DMS114 treated with DMSO at 0.1 percent for 48 hours (cell line): ENCODE data around the gene MRM2.

Experiments
- DNase-seq: peaks from one replicate; lab custom pipeline; 2025; ENCODE audit not compliant: unreplicated experiment; lab: John Stamatoyannopoulos, UW

Gene MRM2

GRCh38 chr7:2209146-2209960 lies 32.7 kb downstream of the MRM2 start:
- DNase-seq: peak; percentile 15

DNA sequence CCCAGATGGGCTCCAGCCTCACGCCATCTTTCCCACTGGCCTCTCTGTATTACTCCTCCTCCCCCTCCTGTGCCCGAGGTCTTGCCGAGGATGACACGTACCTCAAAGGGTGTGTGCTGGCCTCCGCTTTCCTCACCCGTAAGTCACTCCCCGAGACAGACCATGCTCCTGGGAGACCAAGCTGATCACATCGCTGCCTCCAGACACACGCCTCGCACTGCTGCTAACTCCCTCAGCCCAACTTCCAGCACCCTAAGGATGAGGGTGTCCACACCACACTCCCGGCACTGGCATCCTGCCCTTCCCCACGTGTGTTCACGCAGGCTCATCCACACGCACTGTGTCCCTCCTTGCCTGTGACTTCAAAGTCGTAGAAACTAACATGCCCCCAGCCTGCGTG lies 33.3 kb downstream of the MRM2 start:
- no peak for DNase-seq

DNA sequence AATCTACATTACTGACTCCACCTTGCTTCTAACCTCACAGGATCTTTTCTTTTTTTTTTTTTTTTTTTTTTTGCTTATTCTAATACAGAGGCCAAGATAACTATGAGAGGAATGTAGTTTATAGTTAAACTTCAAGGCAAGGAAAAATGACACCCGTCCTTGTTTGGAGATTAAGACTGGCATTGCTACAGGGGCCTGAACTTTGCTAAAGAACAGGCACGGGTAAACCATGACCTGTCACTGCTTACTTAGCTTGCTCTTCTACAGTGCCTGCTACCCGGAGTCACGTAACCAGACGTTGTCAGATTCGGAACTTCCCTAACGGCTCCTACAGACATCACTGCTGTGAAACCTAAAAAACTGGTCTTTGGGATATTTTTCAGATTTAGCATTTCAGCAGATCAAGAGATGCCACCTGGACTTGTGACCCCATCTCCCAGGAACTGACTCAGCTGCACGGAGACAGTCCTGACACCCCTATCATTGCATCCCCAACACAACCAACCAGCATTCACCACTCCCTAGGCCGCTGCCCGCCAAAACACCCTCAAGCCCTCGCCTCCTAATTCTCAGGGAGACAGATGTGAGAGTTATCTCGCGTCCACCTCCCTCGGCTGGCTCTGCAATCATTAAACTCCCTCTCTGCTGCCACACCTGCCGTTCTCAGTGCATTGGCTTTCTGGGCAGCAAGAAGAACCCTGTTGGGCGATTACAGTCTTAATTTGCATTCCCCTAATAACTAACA lies 36.8 kb downstream of the MRM2 start:
- no peak for DNase-seq

- no peak for DNase-seq
Observed at GRCh38 chr7:2204446-2204845, 37.6 kb downstream of the MRM2 start.

GRCh38 chr7:2203766-2204300 lies 38.2 kb downstream of the MRM2 start:
- no peak for DNase-seq

DNA sequence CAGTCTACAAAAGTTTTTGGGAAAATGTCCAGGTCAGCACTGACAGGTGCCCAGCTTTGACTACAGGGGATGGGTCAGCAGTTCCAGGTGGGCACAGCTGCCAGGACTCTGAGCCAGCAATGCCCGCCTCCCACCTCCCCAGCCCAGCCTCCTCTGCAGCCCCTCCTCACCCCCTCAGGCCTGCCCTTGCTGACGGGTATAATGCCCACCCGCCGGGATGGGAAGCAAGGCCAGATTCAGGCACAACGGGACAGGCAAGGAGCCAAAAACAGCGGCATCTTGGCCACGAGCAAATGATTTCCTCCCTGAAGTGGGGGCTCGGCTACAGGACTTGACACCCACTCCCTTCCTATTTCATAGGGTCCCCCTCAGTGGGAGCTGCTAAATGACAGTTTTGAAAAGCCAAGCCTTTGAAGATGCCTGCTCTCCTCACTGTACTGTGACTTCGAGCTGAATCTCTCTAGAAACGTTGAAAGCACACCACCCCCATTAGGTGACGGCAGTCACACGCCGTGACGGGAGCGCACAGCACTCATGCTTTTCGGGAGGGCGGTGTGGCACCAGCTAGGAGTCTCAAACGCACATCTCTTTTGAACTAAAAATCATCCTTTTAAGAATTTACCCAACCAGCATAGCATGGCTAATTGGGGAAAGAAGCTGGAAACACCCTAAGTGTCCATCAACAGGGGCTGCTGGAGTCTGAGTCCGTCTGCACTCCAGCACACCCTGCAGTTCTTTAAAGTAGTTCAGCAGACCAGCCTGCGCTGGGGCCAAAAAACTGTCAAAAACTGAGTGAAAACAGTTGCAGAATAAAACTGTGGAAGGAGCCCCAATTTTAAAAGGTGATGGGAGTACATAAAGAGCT lies 38.9 kb downstream of the MRM2 start:
- no peak for DNase-seq

- DNase-seq: no peak
Observed at GRCh38 chr7:2202361-2202761, 39.6 kb downstream of the MRM2 start.

DNA sequence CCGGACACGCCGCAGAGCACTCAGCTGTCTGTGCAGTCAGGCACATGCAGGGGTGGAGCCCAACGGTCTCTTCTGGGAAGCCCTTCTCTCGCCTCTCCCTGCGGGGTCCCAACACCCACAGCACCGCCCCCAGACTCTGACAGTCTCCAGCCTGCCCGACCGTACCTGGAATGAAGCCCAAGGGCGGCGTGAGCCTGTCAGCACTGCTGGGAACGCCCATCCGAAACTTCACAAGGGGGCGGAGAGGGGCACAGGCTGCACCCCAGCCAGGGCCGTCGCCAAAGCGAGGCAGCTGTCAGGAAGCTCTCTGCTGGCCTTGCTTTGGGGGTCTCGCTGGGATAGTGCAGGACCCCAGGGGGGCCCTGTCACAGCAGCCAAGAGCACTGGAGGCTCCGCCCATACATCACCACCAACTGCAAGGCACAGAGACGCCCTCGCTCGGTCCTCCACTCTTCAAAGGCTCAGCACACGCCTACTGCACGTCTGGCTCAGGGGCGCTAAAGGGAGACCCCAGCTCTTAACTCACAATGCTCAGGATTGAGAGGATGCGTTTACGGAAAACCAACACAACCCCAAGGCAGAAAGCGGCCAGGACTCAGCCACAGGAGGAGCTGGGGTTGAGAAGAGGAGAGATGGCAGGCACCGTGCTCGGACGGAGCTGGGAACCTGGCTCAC lies 40.2 kb downstream of the MRM2 start:
- no peak for DNase-seq

- no peak for DNase-seq
Observed at GRCh38 chr7:2201128-2201527, 40.9 kb downstream of the MRM2 start.

- no peak for DNase-seq
Observed at GRCh38 chr7:2200584-2200980, 41.4 kb downstream of the MRM2 start.

DNA sequence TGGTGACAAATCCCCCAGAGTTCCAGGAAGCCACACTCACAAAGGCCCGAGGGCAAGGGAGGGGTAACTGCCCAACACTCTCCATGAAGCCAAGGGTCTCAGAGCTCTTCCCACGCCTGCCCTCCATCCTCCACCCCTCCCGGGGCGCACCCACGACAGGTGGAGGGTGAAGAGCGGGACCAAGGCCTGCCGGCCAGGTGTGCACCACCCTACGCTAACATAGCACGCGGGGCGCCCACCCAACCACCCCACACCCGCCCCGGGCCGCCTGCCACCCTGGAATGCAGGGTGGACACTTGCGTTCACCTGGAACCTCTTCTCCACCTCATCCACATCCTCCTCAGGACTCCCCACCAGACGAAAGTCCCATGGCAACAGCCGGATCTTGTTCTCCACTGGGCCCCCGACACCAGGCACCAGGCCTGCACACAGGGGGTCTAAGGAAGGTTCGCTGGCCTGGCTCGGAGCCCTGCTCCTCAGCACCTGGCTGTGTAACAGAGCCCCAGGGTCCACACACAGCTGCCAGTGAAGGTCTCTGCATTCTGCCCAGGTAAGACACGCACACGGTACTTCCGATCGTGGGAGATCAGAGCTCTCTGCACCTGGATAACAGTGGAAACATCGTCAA lies 41.9 kb downstream of the MRM2 start:
- DNase-seq: no peak

DNA sequence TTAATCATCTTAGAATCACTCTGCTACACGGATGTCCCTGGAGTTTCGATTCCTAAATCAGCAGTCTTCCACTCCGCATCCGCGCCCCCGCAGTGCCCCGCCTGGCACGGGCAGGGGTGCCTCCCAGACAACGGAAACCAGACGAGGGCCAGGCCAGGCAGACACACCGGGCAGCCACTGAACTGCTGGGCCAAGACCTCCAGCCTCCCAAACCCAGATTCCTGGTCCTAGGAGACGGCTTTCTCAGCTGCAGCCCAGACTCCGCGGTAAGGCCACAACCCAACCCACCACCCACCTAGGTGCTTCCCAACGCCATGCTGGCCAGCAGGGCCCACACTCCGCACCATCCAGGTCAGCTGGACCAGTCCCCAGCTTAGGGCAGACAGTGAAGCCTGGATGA lies 42.5 kb downstream of the MRM2 start:
- DNase-seq: no peak

- no peak for DNase-seq
Observed at GRCh38 chr7:2198760-2199159, 43.2 kb downstream of the MRM2 start.

GRCh38 chr7:2198206-2198605 lies 43.8 kb downstream of the MRM2 start:
- DNase-seq: no peak

DNA sequence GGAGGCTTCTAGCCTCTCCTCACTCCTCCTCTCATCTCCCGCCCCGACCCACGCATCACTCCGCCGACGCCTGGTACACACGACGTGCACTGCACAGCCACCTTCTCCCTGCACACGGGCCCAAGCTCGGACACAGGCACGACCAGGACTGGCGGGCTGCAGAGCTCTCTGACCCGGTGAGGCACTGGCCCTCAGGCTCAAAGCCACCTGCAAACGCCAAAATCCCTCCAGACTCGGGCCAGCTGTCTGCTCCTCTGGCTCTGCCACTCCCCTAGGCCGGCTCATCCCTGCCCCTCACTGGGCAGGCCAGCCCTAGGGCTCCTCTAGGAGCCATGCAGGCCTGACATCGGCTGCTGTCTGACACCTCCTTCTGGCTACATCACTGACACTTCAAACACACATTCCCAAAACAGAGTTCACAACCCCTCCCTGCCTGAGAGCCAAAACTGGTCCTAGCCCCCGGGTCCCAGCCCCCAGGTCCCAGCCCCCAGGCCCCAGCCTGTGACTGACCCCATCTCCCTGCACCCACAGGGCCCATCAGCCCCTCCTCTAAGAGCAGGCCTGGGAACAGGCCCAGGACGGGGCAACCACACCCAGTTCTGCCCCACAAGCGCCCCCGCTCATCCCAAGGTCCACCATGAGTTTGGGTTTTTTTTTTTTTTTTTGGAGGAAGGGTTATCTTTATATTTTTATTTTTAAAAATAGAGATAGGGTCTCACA lies 44.4 kb downstream of the MRM2 start:
- no peak for DNase-seq

DNA sequence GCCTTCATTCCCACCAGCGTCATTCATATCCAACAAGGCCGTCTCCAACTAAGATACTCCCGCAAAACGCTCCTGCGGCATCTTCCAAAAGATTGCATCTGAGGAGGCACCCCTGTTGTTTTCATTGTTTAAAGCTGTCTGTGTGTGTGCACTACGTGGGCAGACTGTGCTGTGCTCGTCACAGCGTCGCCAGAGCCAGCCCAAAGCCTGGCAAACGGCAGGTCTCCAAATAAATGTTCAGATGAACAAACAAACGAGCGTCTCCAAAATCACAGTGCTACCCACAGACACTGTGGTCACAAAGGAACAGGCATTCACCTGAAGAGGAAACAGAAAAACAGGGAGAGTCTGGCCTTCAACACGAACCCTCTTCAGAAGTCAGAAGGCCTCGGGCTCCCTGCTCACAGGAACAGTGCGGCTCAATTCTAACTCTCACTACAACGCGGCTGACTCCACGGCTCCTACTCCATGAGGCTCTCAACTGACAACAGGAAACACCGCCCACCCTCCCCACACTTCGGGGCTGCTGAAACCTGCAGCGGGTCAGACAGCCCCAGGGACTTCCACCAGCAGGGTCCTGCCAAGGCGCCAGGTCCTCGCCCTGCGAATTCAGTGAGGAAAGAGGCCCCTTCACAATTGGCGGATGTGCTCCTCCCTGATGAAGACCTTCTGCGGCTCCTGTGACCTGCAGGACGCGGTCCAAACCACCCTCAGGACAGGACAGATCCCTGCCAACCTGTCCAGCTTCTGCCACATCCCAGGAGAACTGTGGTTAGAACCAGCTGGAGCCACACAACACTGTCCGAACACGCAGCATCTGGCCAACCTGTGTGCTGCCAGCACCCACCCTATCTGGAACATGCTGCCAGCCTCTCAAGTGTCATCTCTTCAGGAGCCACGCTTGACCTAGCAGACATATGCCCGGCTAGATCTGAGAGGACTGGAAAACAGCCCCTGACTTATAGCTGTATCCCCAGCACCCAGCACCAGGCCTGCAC lies 45.3 kb downstream of the MRM2 start:
- DNase-seq: no peak

DNA sequence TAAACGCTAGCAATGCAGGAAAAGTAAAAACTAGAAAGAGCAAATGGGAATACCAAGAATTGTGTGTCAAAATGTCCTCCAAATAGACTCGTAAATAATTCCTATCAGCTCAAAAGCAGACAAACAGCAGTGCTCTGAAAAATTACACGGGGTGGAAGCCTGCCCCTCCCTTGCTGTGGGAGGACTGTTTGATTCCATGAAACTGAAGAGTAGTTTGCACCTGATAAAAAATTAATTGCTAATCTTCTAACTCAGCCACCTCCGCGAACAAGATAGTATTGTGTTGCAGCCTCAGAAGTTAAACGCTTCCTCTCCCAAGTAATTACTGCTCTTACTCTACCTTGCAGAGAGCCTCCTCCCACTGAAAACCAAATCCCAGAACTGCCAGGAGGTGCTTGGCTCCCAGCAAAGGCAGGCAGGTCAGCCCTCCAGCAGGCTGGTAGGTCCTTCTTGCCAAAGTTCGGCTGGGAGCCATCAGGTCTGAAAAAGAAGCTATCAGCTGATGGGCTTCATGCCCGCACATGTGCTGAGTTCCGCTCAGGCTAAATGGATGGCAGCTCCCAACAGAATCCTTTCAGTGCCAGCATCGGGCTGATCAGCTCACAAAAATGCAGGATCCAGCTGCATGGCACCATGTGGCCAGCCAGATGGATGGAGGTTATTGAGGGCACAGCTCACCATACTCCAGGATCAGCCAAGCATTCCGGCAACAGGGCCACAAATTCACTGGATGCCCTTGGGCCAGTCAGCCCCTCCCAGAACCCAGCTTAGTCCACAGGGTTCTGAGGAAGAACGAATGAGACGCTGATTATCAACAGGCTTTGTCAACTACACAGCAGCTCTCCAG lies 46.4 kb downstream of the MRM2 start:
- DNase-seq: no peak
